Prostate gland (tissue), 2 donors: Measurements from ENCODE around the gene AOC2.

Source experiments
- CTCF ChIP-seq, 4 experiments: fragments of 200-600 bp in 2 of 4; fragments of 450-650 bp in 2 of 4; sonication (generic) in 2 of 4; IDR thresholded peaks; 1 replicate in 3 of 4; 2 replicates in 1 of 4; pipeline ENCODE4 v1.5.1; 2016 to 2019; ENCODE audit warnings: antibody characterized with exemption in 4 of 4, mild to moderate bottlenecking in 2 of 4, moderate library complexity in 2 of 4
- POLR2A ChIP-seq: fragments of 450-650 bp; IDR thresholded peaks from one replicate; pipeline ENCODE4 v1.6.1; 2016; ENCODE audit warnings: antibody characterized with exemption, mild to moderate bottlenecking
- POLR2AphosphoS5 ChIP-seq: sonication (generic); formaldehyde crosslinking; IDR thresholded peaks from one replicate; pipeline ENCODE4 v1.6.1; 2017; ENCODE audit warnings: antibody characterized with exemption

- no peak for TF ChIP-seq CTCF (IDR thresholded peaks at IDR 0.05)
- TF ChIP-seq POLR2AphosphoS5, result no peak
- no peak for TF ChIP-seq POLR2A
Measured at GRCh38 chr17:42833767-42834422, 10.5 kb upstream of the AOC2 start.
